NCI-H2196 treated with DMSO at 0.1 percent for 48 hours (cell line): ENCODE measurements around the gene CYP46A1.
"Not testable (repeated sequence)": the region's sequence is repeated elsewhere in the genome, so short reads cannot be mapped to it uniquely, and the experiment has no call there.

ENCODE experiments used
- DNase-seq: peaks from one replicate; lab custom pipeline; 2025; ENCODE audit not compliant: unreplicated experiment; lab: John Stamatoyannopoulos, UW

CYP46A1 gene

DNA sequence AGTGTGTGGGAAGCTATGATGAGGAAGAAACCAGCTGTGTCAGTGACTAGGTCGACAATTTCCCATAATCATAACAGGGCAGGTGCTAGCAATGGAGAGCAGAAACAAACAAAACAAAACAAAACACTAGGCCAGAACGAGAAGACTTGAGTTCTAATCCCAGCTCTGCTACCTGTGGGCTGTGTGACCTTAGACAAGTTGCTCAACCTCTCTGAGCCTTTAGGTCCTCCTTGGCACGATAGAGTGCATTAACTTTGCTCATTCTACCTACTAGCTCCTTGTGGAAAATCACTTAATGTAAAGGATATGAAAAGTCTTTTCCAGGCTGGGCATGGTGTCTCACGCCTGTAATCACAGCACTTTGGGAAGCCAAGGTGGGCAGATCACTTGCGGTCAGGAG lies 27.9 kb upstream of the CYP46A1 start:
- DNase-seq = no peak

- no peak for DNase-seq
Observed at GRCh38 chr14:99657645-99658155, 26.4 kb upstream of the CYP46A1 start.

DNA sequence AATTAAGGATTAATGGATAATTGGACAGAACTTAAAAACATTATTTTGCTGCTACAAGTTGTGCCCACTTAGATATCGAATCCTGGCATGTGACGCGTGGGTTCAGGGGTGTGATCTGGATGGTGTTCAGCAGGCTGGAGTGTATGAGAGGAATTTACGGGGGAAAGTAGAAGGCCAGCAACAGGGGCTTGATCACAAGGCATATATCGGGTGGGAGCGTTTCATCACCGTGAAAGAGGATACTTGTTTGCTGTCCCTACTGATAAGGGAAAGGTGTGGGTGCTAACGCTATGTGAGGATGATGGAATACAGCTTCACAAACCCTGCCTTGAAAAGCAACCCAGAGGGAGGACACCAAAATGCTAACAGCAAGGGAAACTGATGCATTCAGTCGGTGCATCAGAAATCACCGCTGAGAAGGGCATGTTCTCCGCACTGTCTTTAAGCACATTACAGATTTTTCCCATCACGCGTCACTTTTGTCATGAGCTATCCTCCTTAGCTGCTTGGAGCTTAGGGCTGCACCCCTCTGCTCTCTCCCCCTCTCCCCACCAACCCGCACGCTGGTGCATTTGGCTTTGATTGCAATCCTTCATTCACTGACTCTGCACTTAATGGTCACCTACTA lies 25.8 kb upstream of the CYP46A1 start:
- no peak for DNase-seq

DNA sequence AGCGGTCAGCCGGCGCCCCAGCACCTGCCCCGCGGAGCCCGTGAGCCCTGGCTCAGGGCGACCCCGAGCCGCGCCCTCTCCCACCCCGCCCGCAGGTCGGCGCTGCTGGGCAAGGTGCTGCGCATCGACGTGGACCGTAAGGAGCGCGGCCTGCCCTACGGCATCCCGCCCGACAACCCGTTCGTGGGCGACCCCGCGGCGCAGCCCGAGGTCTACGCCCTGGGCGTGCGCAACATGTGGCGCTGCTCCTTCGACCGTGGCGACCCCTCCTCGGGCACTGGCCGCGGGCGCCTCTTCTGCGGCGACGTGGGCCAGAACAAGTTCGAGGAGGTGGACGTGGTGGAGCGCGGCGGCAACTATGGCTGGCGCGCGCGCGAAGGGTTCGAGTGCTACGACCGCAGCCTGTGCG lies 24.8 kb upstream of the CYP46A1 start:
- DNase-seq = no peak

GRCh38 chr14:99660006-99660566 lies 24.0 kb upstream of the CYP46A1 start:
- no peak for DNase-seq

- no peak for DNase-seq
Observed at GRCh38 chr14:99660794-99661193, 23.3 kb upstream of the CYP46A1 start.

DNA sequence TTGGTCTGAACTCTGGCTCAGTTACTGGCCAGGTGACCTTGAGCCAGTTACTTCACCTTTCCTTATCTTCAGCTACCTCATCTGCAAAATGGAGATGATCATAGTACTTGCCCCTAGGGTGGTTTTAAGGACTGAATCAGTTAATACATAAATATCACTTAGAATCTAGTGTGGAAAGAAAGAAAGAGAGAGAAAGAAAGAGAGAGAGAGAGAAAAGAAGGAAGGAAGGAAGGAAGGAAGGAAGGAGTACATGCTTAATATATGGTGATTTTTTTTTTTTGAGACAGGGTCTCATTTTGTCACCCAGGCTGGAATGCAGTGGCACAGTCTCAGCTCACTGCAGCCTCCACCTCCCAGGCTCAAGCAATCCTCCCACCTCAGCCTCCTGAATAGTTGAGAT lies 22.9 kb upstream of the CYP46A1 start:
- DNase-seq = not testable (repeated sequence)

DNA sequence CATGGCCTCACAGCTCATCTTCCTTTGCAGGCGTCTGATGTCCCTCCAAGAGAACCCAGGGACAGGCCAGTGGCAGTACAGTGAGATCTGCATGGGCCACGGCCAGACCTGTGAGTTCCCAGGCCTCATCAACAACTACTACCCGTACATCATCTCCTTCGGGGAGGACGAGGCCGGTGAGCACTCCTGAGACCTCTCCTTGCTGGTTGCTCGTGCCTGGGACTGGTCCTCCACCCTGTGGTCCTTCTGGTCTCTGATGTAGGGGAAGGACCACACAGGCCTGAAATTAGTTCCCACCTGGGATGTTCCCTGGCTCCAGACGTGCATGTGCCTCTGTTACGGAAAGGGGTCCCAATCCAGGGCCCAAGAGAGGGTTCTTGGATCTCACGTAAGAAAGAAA lies 21.3 kb upstream of the CYP46A1 start:
- DNase-seq = no peak

DNA sequence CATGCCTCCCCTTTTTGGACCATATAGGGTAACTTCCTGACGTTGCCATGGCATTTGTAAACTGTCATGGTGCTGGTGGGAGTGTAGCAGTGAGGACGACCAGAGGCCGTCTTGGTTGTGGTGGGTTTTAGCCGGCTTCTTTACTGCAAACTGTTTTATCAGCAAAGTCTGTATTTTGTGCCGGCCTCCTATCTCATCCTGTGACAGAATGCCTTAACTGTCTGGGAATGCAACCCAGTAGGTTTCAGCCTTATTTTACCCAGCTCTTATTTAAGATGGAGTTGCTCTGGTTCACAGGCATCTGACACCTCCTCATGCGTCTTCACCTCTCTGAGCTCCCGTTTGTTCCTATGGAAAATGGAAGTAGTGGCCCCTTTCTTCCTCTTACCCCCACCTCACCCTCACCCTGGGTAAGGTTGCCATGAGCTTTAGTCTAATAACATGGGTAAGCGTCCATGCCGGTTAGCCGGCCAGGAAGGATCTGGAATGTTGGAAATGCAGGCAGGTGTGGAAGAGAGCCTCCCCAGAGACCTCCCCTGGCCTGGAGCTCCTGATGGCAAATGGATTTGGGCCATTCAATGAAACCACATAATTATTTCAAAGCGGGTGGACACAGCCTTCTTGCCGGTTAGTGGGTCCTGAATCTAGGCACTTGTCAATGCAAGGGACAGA lies 20.6 kb upstream of the CYP46A1 start:
- no peak for DNase-seq

DNA sequence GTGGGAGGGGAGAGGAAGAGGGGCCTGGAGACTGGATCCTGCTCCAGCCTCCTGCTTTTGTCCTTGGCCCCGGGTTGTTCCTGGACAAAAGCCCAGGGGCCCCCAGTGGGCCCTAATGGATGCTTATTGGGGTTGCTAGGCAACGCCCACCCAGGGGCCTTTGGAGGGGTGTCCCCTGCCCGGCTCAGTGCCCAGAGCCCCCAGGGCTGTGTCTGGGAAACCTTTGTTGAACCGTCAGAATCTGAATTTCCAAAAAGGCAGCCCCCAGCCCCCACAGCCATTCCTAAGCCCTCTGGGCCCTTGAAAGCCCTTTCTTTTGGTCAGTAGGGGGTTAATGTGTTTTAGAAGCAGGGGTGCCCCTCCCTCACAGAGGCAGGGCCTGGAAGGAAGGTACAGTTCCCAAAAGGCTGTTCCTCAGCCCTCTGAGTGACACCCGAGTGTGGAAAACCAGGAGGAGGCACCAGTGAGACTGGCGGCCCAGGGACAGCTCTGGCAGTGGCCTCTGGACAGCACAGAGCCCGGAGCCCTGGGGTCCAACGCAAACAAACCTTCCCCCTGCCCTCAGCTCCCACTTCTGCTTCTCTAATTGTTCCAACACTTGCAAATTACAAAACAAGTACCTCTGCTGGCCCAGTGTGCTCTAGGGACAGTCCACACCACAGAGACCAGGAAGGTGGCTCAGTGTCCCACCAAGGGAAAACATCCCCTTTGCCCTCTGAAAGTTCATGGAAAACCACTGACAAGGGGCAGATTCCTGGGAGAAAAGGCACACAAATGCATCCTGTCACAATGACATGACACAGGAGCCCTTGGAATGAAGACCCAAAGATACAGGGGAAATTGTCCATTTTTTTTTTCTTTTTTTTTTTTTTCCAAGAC lies 19.8 kb upstream of the CYP46A1 start:
- DNase-seq = no peak

GRCh38 chr14:99664937-99665273 lies 19.2 kb upstream of the CYP46A1 start:
- DNase-seq = no peak

DNA sequence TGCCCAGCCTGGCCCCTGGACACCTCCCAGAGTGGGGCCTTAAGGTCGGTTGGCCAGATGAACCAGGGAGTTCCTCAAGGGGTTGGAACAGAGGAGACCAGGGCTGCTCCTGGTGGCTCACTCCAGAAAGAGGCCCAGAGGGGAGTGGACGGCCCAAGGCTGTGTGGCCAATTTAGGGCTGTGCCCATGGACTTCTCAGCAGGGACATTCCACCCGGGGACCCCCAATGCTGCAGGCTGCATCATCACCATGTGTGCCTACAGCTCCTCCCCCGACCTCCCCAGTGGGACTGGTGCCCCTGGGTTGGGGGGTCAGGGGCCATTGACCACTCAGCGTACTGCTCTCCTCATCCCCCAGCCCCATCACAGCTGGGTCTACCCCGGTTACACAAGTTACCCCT lies 17.6 kb upstream of the CYP46A1 start:
- DNase-seq = no peak

GRCh38 chr14:99667045-99667444 lies 17.1 kb upstream of the CYP46A1 start:
- DNase-seq = no peak

GRCh38 chr14:99667821-99668220 lies 16.3 kb upstream of the CYP46A1 start:
- no peak for DNase-seq

GRCh38 chr14:99668307-99669295 lies 15.5 kb upstream of the CYP46A1 start:
- no peak for DNase-seq

DNA sequence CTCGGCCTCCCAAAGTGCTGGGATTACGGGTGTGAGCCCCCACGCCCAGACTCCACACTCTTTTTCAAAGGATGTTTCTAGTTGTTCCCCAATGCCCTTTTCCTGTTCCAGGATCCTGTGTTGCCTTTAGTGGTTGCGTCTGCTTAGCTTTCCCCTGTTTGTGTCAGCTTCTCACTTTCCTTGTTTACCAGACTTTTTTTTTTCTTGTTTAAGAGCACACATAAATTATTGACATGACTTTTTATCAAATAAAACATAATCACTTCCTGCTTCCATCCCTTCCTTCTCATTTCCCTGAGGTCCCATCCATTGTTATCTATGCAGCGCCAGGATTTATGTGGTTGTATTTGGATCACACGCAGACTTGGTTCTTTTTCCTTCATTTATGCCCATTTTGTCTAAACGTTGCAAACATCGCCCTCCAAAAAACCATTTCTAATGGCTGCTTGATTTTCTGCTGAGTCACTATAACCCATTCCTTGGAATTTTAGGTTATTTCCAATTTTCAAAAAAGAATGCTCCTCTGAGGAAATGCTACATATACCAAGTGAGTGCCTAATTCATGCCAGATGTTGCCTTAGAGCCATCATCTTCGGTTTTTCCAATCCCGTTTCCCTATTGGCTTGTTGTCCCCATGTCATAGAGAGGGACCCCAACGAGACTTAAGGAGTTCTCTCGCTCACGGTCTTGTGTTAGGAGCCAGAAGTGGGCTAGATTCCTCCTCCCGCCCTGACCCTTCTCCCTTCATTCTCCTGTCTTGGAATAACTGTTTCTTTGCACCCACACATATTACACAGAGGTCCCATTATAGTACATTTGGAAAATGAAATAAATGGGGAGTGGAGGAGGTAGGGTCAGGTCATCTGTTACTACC lies 13.5 kb upstream of the CYP46A1 start:
- no peak for DNase-seq

GRCh38 chr14:99671235-99672224 lies 12.6 kb upstream of the CYP46A1 start:
- DNase-seq = no peak
